GM21381 (cell line): ENCODE results near the gene GALNT16.

Experiments
- ATAC-seq: cut with Tn5 transposase; IDR thresholded peaks from one replicate; pipeline ENCODE4 v1.9.1; 2021; ENCODE audit warnings: mild to moderate bottlenecking, moderate library complexity; ENCODE audit not compliant: unreplicated experiment

The GALNT16 gene

DNA sequence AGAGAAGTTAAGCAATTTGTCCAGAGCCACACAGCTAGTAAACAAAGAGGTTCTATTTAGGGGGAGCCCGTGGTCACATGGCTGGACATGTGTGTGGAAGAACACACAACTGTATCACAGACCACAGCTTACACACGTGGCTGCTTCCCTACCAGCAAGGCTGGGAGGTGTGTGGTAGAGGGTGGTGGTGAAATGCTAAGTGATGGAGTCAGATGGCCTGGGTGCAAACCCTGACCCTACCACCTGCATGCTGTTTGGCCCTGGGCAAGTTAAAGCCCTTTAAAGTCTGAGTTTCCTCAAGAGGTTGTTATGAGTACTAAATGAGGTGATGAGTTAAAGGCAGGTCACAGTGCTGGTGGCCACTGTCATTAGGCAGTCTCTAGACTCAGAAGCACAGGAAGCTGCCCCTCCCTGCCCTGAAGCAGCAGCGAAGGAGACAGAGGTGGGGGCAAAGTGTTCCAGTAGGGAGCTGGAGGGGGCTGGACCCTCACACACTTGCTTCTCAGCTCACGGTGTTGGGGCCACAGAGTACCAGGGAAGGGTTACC lies 73.9 kb downstream of the GALNT16 start:
- ATAC-seq, result no peak

DNA sequence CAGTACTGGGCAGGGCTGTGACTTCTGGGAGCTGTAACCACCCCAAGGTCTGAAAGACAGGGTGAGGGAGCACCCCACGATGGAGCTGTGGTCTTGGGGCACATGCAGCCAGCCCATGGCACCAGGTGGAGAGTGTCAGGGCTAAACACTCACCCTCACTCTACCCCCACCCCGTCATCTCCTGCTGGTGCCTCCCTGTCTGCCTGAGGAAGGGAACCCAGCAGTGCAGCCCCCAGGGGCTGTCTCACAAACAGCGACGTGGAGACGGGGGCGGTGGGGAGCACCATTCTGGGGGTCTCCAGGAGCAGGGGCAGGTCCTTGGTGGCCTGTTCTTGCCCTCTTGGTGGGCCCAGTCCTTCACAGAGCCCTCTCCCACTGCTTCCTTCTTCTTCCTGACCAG lies 74.6 kb downstream of the GALNT16 start:
- ATAC-seq, result no peak

DNA sequence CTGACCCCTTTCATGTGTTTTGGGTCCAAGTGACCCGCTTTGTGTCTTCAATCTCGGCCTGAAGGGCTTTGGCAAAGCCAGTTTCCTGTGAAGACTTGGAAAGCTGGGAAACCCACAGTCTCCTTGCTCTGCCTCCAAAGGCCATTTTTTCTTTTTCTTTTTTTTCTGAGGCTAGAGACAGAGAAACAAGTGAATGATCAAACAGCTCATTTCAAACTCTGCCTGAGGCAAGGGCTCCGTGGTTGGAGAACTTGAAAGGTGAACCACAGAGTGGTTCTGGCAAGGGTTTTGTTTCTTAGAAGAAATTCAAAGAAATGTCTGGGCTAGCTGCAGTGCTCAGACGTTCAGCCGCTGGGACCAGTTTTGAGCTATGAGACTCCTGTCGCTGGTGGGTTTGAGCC lies 75.4 kb downstream of the GALNT16 start:
- no peak for ATAC-seq

- no peak for ATAC-seq
Observed at GRCh38 chr14:69337984-69338383, 78.0 kb downstream of the GALNT16 start.

DNA sequence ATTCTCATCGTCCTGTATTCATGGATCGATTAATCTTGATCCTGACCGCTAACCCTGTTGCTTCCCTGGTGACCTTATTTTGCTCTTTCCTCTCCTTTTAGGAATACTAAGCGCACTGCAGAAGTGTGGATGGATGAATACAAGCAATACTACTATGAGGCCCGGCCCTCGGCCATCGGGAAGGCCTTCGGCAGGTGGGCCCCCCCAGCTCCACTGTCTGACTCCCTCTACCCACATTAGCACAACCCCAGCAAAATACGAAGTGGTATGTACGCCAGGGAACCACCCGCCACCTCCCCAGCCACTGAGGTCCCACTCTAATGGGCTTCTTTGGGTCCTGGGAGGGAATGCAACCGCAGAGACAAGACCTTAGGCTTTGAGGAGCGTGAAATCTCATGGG lies 79.5 kb downstream of the GALNT16 start:
- no peak for ATAC-seq

- no peak for ATAC-seq
Observed at GRCh38 chr14:69342928-69343525, 83.1 kb downstream of the GALNT16 start.

DNA sequence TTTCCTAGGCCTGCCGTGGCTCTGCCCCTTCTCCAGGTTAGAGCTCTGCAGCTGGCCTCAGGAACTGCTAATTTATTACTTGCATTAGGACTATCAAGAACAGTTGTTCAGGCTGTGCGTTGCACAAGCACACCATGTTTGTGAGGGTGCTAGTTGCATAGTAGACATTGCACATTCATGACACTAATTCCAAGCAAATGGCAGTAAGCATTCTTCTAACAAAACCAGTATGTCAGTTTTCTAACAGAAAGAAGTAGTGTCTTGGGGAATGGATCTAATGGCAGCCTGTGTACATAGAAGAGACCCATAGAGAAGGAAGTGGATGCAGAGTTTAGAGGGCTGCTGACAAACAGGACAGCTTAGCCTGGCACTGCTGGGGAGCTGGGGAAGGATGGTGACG lies 84.2 kb downstream of the GALNT16 start:
- ATAC-seq, result no peak

DNA sequence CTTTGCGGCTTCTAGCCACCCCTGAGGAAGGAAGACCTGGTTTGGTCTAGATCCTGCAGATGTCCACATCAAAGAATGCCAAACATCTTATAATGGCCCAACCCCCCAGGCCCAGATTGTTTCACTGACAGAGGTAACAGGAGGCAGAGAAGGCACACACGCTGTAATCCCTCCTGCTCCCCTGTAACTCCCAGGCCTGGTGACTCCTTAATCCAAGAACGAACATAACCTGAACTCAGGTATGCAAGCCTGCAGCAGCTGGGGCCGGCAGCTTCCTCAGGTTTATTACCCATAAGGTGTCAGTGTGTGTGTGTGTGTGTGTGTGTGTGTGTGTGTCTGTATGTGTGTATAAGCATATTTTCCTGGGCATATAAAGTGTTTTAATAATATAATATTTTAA lies 85.4 kb downstream of the GALNT16 start:
- ATAC-seq, result no peak

DNA sequence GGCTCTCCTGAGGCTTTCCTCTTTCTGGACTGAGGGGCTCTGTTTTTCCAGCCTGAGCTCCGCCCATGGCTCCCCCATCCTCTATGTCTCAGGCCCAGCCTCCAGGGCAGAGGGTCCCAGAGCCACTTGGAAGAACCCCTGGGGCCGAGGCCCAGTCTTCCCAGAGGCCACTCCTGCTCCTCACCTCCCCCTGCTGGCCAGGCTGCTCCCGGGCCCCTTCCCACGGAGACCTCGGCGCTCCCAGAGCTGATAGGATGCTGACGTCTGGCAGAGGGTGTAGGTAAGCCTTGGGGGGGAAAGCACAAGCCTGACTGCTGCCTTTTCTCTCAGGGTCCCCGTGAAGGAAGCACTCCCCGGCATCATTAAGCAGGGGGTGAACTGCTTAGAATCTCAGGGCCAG lies 86.8 kb downstream of the GALNT16 start:
- no peak for ATAC-seq

DNA sequence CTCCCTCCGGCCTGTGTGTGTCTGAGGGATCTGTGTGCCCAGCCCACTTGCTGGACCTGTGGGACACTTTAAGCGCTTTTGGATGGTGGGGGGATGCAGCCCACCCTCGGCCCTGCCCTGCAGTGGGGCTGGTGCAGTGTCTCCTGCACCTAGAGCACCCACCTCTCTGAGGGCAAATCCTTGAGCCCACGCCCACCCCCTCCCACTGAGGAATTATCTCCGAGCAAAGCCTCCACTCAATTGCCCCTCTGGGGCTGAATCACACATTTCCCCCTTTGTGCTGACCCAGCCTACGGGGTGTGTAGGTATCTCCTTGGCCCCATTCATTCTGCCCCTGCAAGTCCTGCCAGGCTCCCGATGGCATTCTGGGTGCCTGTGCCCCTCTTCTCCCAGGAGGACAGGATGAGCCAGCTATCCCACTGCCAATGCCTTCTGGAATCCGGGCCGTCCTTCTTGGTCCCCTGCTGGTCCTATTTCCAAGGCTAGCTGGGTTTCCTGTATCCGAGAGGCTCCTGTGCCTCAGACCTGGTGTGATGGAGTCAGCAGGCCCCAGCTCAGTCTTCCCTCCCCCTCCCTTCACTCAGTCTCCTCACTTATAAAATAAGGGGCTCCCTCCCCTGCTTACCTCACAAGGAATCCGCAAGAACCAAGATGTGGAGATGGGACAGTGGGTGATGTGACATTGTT lies 89.3 kb downstream of the GALNT16 start:
- ATAC-seq, result no peak

- ATAC-seq, result no peak
Observed at GRCh38 chr14:69350892-69351291, 90.9 kb downstream of the GALNT16 start.

DNA sequence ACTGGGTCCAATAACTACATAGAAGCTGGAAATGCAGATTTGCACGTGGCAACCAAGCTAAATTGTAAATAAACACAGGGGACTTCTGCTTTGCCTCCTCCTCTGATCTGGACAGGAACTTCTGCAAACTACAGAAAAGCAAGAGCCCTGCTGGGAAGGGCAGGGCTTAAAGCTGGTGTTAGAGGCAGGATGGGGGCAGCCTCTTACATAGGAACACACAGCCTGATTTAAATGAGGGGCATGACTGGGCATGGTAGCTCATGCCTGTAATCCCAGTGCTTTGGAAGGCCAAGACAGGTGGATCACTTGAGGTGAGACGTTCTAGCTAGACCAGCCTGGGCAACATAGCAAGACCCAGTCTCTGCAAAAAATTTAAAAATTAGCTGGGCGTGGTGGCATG lies 91.4 kb downstream of the GALNT16 start:
- no peak for ATAC-seq

DNA sequence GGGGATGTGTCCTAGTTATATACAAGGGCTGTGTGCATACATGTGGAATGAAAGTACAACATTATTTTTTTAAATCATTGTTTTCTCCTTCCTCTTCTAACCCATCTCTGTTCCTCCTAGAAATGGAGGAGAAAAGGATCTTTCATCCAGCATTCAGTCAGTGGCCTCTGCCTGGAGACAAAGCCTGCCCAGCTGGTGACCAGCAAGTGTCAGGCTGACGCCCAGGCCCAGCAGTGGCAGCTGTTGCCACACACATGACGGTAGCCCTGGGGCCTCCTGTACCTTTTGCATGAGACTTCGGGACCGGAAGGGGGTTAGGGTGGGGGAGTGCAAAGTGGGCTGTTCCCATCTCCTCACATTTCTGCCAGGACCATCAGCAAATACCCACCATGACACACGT lies 92.0 kb downstream of the GALNT16 start:
- ATAC-seq, result no peak

DNA sequence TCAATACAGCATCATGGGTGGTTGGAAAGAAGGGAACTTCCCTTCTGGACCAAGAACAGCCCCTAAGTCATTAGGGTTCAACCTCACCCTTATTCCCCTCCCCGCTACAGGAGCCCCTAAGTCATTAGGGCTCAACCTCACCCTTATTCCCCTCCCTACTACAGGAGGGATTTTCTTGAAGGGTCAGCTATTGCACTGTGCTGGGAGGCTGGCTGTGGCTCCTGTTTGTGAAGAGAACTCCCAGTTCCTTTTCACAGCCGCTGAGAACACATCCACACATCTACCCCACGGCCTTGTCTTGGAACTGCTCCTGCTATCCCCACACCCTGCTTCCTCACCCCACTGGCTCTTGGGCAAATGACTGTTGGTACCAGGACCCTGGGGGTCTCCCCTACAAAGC lies 93.2 kb downstream of the GALNT16 start:
- ATAC-seq, result no peak

DNA sequence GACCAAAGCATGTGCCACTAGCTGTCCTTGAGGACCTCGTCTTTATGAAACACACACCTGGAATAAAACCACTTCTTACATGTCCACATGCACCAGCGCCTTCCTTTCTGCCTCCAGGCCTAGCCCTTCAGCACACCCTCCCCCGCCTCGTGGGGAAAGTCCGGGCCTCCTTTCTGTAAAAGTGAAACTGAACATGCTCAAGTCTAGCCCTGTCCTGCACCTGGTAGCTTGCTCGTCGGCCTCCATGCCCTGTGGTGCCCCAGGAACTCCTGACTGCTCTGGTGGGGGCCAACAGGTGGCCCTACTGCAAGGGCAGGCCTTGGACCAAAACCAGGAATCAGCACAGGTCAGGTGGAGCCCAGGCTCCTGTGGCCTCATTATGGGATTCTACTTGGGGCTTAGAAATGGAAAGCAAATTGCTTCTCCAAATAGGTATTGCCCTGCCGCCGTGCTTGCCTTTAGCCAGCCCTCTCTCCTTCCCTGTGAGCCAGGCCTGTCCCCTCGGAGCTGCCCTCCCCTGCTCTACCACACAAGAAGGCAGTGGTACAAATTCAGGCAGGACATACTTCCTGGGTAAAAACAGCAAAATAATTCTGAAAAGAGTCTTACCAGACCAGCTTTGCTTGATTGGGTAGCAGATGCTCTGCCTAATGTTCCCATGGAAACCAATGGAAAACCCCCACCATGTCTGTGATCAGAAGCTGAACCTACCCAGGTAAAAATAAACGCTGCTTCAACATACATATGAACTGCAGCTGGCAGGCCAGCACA lies 94.6 kb downstream of the GALNT16 start:
- peak; percentile 87 for ATAC-seq

- no peak for ATAC-seq
Observed at GRCh38 chr14:69355154-69355597, 95.2 kb downstream of the GALNT16 start.

DNA sequence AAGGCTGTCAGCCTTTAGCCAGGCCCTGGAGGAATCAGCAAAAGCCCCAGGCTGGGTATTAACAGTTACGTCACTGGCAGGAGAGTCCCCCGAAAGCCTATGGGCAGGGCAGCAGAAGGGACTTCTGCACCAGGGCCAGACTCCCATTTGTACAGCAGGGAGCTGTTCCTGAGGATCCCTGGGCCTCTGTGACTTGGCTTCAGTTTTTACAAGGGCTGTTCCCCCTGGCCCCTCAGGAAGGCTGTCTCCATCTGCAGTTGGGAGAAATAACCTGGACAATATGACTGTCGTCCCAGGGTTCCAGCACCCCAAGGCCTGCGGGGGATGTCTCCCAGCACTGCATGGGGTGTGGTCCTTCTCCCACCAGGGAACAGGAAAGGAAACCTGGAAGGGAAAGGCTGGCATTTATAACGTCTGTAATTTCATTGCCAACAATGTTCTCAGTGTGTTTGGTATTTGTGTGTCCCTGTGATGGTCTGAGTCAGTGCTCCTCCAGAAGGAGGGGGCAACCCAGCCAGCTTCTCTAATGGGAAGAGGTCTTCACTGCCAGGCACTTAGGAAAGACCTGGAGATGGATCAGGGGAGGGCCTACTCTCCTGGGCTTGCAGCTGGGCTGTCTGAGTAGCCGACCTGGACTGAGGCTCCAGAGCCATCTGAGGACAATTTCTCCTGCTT lies 95.8 kb downstream of the GALNT16 start:
- no peak for ATAC-seq

- ATAC-seq, result no peak
Observed at GRCh38 chr14:69356903-69357543, 97.1 kb downstream of the GALNT16 start.

GRCh38 chr14:69357544-69358200 lies 97.7 kb downstream of the GALNT16 start:
- ATAC-seq, result no peak

DNA sequence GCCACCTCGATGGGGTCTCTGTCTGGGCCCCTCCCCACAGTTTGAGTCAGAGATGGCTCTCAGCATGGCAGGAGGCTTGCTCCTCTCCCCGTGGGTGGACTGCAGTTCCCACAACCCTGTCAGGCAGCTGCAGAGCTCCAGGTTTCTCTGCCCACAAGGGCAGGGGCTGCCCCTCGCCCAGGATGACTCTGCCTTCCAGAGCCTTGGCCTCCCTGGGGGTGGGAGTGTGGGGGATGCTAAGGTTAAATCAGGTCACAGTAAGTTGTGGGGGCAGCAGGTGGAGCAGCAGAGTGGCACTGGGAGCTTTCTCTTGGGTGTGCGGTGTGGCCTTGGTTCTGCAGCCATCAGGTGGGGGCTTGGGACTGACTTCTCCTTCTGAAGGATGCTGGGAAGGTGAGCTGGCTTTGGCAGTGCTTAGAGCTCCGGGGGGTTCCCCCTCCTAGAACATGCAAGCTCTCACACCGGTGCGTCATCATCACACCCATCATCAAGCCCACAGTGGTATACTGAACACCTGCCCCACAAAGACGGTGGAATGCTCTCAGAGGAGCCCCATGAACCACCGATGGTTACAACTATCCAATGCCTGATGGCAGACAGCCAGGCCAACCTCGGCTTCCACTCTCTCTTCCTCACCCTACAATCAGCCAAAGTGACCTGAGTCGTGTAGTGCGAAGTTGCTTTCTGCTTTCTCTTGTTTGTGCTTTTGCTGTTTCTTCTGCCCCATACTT lies 98.4 kb downstream of the GALNT16 start:
- ATAC-seq, result peak; percentile 26
